SK-N-SH (cell line): ENCODE data around the gene SNX8. TPM values are rescaled to one million over a fixed set of nuclear protein-coding genes. Genes with fewer than 3 reads are reported as not detected.

Experiments used
- ELF1 ChIP-seq: IDR thresholded peaks from 2 replicates; pipeline ENCODE4 v1.4.0; 2012
- EZH2phosphoT487 ChIP-seq: fragments of 200-600 bp; sonication (generic); IDR thresholded peaks from 2 replicates; pipeline ENCODE4 v1.6.1; 2017; ENCODE audit warnings: low read depth, mixed run types, mild to moderate bottlenecking, antibody characterized with exemption, moderate library complexity, borderline replicate concordance
- FOXM1 ChIP-seq: IDR thresholded peaks from 2 replicates; pipeline ENCODE4 v1.4.0; 2012; ENCODE audit warnings: low read depth, mild to moderate bottlenecking
- JUND ChIP-seq: IDR thresholded peaks from 2 replicates; pipeline ENCODE4 v1.4.0; 2012
- MEF2A ChIP-seq: IDR thresholded peaks from 2 replicates; pipeline ENCODE4 v1.4.0; 2012; ENCODE audit warnings: low read depth, borderline replicate concordance
- MXI1 ChIP-seq: IDR thresholded peaks from 2 replicates; pipeline ENCODE4 v1.6.1; 2012; ENCODE audit warnings: mild to moderate bottlenecking, low read depth, low read length, improper control_type of control experiment
- NFIC ChIP-seq: IDR thresholded peaks from 2 replicates; pipeline ENCODE4 v1.4.0; 2012; ENCODE audit warnings: borderline replicate concordance
- PBX3 ChIP-seq: IDR thresholded peaks from 2 replicates; pipeline ENCODE4; 2012
- POLR2AphosphoS5 ChIP-seq: IDR thresholded peaks from 2 replicates; pipeline ENCODE4 v1.6.1; 2012; ENCODE audit warnings: low read depth, low read length
- RAD21 ChIP-seq: IDR thresholded peaks from 2 replicates; pipeline ENCODE4 v1.6.1; 2012; ENCODE audit warnings: mild to moderate bottlenecking, low read length
- RFX5 ChIP-seq: IDR thresholded peaks from 2 replicates; pipeline ENCODE4 v1.6.1; 2012; ENCODE audit warnings: mild to moderate bottlenecking, improper control_type of control experiment, low read length
- RXRA ChIP-seq: IDR thresholded peaks from 2 replicates; pipeline ENCODE4 v1.4.0; 2012; ENCODE audit warnings: low read depth, mild to moderate bottlenecking, borderline replicate concordance
- SIN3A ChIP-seq: IDR thresholded peaks from 2 replicates; pipeline ENCODE4 v1.6.1; 2012; ENCODE audit warnings: low read depth, mild to moderate bottlenecking, low read length, moderate library complexity, borderline replicate concordance
- SMC3 ChIP-seq: IDR thresholded peaks from 2 replicates; pipeline ENCODE4 v1.6.1; 2012; ENCODE audit warnings: low read depth, low read length, improper control_type of control experiment
- TAF1 ChIP-seq: IDR thresholded peaks from 2 replicates; pipeline ENCODE4 v1.6.1; 2012; ENCODE audit warnings: low read depth, mild to moderate bottlenecking, low read length, moderate library complexity, borderline replicate concordance
- TEAD4 ChIP-seq: IDR thresholded peaks from 2 replicates; pipeline ENCODE4 v1.4.0; 2012; ENCODE audit warnings: mild to moderate bottlenecking, borderline replicate concordance; ENCODE audit not compliant: insufficient read depth
- USF1 ChIP-seq: IDR thresholded peaks from 2 replicates; pipeline ENCODE4 v1.4.0; 2012; ENCODE audit warnings: low read depth, borderline replicate concordance
- USF2 ChIP-seq: fragments of 150-350 bp; IDR thresholded peaks from 2 replicates; pipeline ENCODE4 v1.6.1; 2017; ENCODE audit warnings: antibody characterized with exemption, low read length, low read depth, borderline replicate concordance
- YY1 ChIP-seq: IDR thresholded peaks from 2 replicates; pipeline ENCODE4 v1.4.0; 2012; ENCODE audit warnings: low read depth, mild to moderate bottlenecking
- polyA plus RNA-seq, 3 experiments: library from polyadenylated mRNA; depleted of rRNA; stranded (reverse); fragments of >200 nt; gene quantifications; 2 replicates each; pipeline ENCODE4 v1.2.3, GENCODE V29; 2012
- TF ChIP-seq, protein P1 (sequence below): IDR thresholded peaks from 2 replicates; pipeline ENCODE4 v1.6.1; 2012; ENCODE audit warnings: mild to moderate bottlenecking, low read depth, low read length, moderate library complexity
- TF ChIP-seq, protein P2 (sequence below): fragments of 150-350 bp; IDR thresholded peaks from 2 replicates; pipeline ENCODE4 v1.6.1; 2016; ENCODE audit warnings: mild to moderate bottlenecking, low read depth, low read length
- TF ChIP-seq, protein P3 (sequence below): IDR thresholded peaks from 2 replicates; pipeline ENCODE4 v1.4.0; 2012; ENCODE audit warnings: low read depth

The SNX8 gene
- polyA plus RNA-seq, 1 of the 3 experiments (the other 2 are of a cell fraction) = 20.6 TPM

- TF ChIP-seq, protein P1, sequence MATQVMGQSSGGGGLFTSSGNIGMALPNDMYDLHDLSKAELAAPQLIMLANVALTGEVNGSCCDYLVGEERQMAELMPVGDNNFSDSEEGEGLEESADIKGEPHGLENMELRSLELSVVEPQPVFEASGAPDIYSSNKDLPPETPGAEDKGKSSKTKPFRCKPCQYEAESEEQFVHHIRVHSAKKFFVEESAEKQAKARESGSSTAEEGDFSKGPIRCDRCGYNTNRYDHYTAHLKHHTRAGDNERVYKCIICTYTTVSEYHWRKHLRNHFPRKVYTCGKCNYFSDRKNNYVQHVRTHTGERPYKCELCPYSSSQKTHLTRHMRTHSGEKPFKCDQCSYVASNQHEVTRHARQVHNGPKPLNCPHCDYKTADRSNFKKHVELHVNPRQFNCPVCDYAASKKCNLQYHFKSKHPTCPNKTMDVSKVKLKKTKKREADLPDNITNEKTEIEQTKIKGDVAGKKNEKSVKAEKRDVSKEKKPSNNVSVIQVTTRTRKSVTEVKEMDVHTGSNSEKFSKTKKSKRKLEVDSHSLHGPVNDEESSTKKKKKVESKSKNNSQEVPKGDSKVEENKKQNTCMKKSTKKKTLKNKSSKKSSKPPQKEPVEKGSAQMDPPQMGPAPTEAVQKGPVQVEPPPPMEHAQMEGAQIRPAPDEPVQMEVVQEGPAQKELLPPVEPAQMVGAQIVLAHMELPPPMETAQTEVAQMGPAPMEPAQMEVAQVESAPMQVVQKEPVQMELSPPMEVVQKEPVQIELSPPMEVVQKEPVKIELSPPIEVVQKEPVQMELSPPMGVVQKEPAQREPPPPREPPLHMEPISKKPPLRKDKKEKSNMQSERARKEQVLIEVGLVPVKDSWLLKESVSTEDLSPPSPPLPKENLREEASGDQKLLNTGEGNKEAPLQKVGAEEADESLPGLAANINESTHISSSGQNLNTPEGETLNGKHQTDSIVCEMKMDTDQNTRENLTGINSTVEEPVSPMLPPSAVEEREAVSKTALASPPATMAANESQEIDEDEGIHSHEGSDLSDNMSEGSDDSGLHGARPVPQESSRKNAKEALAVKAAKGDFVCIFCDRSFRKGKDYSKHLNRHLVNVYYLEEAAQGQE = no peak
- TF ChIP-seq USF1 (no peak), RAD21 (no peak), TEAD4 (no peak), MXI1 (peak; percentile 52; the same call in 1 of the 2 replicates), FOXM1 (no peak), PBX3 (0 out of 2 replicates have a peak, but pooled peaks have one; percentile 13), JUND (no peak), ELF1 (no peak; the same call in 1 of the 2 replicates), EZH2phosphoT487 (no peak), SMC3 (no peak), NFIC (no peak), RFX5 (no peak), MEF2A (no peak), SIN3A (peak; percentile 100), RXRA (no peak), USF2 (0 out of 2 replicates have a peak, but pooled peaks have one; percentile 1), TAF1 (peak; percentile 85), POLR2AphosphoS5 (peak; percentile 88), YY1 (peak; percentile 84)
- TF ChIP-seq, protein P2, sequence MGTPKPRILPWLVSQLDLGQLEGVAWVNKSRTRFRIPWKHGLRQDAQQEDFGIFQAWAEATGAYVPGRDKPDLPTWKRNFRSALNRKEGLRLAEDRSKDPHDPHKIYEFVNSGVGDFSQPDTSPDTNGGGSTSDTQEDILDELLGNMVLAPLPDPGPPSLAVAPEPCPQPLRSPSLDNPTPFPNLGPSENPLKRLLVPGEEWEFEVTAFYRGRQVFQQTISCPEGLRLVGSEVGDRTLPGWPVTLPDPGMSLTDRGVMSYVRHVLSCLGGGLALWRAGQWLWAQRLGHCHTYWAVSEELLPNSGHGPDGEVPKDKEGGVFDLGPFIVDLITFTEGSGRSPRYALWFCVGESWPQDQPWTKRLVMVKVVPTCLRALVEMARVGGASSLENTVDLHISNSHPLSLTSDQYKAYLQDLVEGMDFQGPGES = no peak
- TF ChIP-seq, protein P3, sequence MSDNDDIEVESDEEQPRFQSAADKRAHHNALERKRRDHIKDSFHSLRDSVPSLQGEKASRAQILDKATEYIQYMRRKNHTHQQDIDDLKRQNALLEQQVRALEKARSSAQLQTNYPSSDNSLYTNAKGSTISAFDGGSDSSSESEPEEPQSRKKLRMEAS = no peak; the same call in 1 of the 2 replicates
These were observed 81.3 kb downstream of the SNX8 start, which contains the start of gene MAD1L1 (continued) for GRCh38 chr7:2232766-2233520.
